GM12801 (cell line): ENCODE measurements around the gene KRT5.

Experiments
- TF ChIP-seq, protein P1 (sequence below): IDR thresholded peaks from one replicate; pipeline ENCODE4 v1.5.1; 2011; ENCODE audit warnings: control low read depth; ENCODE audit not compliant: insufficient read length; ENCODE audit errors: extremely low read depth

The KRT5 gene

GRCh38 chr12:52535574-52535973, 15.4 kb upstream of the KRT5 start:
- TF ChIP-seq, protein P1, sequence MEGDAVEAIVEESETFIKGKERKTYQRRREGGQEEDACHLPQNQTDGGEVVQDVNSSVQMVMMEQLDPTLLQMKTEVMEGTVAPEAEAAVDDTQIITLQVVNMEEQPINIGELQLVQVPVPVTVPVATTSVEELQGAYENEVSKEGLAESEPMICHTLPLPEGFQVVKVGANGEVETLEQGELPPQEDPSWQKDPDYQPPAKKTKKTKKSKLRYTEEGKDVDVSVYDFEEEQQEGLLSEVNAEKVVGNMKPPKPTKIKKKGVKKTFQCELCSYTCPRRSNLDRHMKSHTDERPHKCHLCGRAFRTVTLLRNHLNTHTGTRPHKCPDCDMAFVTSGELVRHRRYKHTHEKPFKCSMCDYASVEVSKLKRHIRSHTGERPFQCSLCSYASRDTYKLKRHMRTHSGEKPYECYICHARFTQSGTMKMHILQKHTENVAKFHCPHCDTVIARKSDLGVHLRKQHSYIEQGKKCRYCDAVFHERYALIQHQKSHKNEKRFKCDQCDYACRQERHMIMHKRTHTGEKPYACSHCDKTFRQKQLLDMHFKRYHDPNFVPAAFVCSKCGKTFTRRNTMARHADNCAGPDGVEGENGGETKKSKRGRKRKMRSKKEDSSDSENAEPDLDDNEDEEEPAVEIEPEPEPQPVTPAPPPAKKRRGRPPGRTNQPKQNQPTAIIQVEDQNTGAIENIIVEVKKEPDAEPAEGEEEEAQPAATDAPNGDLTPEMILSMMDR, result no peak

- TF ChIP-seq, protein P1, result no peak
Measured at GRCh38 chr12:52534482-52534881, 14.3 kb upstream of the KRT5 start.

- TF ChIP-seq, protein P1, result no peak
Measured at GRCh38 chr12:52533686-52534470, 13.7 kb upstream of the KRT5 start.

GRCh38 chr12:52532636-52533035, 12.4 kb upstream of the KRT5 start:
- TF ChIP-seq, protein P1, result no peak

DNA sequence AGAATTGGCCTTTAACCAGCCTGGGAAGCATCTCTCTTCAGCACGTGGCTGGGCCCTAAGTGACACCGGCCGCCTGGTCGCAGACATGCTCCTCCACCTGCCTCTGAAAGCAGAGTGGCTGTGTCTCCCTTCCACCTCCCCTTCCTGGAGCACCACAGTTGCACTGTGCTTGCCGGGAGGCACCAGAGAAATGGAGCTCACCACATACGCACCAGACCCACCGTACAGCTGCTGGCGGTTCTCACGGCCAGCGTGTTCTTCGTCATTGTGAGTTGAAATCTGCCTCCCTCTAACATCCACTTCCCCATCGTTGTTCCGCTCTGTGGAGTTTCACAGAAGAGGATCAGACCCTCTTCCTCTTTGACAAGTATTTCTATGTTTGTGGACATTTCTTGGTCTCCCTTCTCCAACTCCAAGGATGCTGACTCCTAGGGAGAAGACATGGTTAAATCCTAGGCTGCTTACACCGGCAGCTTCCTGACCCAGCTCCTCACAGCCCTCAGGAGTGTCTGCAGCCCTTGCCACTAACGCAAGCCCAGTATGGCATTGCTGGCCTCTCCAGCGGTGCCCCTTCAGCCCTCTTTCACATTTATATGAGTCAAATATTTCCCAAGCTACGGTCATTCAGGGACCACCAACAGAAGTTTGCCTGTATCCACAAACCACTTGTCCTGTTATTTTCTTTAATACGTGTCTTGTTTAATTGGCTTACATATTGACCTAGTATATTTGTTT, 11.5 kb upstream of the KRT5 start:
- TF ChIP-seq, protein P1, result no peak

GRCh38 chr12:52530905-52531304, 10.7 kb upstream of the KRT5 start:
- TF ChIP-seq, protein P1, result no peak

- TF ChIP-seq, protein P1, result no peak
Measured at GRCh38 chr12:52530366-52530765, 10.2 kb upstream of the KRT5 start.
